Measurements from ENCODE around the gene LENEP. TPM values are rescaled to one million over a fixed set of nuclear protein-coding genes. Genes with fewer than 3 reads are reported as not detected.

Gene LENEP
- total and polyA plus RNA-seq, 2 donors (not counting 1 experiment from before 2014, with no cell fraction given): not detected

DNA sequence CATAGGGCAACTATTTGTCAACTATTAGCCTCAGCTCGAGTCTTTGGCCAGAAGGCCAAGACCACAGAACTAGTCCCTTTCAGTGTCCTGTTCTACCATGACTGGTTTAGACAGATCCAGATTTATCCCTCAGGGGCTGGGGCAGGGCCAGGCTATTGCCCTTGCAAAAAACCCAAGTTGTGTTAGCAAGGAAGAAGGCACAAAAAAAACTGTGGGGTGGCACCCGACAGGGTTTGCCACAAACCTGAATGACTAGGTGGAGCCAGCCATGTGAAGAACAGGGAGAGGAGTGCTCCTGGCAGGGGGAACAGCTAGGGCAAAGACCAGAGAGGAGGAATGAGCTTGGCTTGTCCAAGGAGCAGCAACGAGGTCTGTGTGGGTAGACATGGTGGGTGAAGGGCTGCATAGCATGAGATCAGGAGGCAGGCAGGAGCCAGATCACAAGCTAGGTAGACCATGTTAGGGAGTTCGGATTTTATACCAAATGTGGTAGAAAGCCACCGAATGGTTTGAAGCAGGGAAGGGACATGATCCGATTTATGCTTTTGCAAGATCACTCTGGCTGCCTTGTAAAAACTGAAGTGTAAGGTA is 44.6 kb downstream of the LENEP start:
- H3K9me3 ChIP-seq (ENCODE audit: control insufficient read depth, insufficient read depth, low read depth, low read length): no peaks in the 10 kb centered on the region
- no peak overlapping the region for H3K9ac ChIP-seq (ENCODE audit: insufficient read depth, low read length)
- H3K4me3 ChIP-seq (replicated peaks in 1 of 4; ENCODE audit: control extremely low read depth in 1 of 4, insufficient read depth in 1 of 4, low read depth in 3 of 4, low read length in 4 of 4): no peak overlapping the region
- no peak for TF ChIP-seq CTCF (conservative IDR thresholded peaks at IDR 0.05 in 1 of 2, IDR thresholded peaks at IDR 0.05 in 1 of 2; ENCODE audit: low read depth in 1 of 2, low read length in 2 of 2)
- TF ChIP-seq EZH2 (IDR thresholded peaks at IDR 0.05; ENCODE audit: low read length, missing control alignments): no peak
- H3K27ac ChIP-seq (ENCODE audit: insufficient read depth, low read length): no peak overlapping the region
- H2AFZ ChIP-seq (ENCODE audit: low read length): no peak overlapping the region
- H3K79me2 ChIP-seq (ENCODE audit: control insufficient read depth, insufficient read depth, low read length): no peaks in the 10 kb centered on the region
- no peaks in the 10 kb centered on the region for H3K4me1 ChIP-seq (ENCODE audit: control insufficient read depth, extremely low read depth, insufficient read depth, low read length)
- no peak overlapping the region for H3K4me2 ChIP-seq (ENCODE audit: extremely low read depth, insufficient read depth, low read length)
- peaks cover 14% of the 10 kb centered on the region for H3K27me3 ChIP-seq (ENCODE audit: control insufficient read depth, insufficient read depth, low read length)
- H3K36me3 ChIP-seq (ENCODE audit: control insufficient read depth, insufficient read depth, low read length): no peaks in the 10 kb centered on the region
- DNase-seq (ENCODE audit: low read depth in 2 of 2): no peak
- no peaks in the 10 kb centered on the region for H4K20me1 ChIP-seq (ENCODE audit: control insufficient read depth, extremely low read depth, insufficient read depth, low read length)

DNA sequence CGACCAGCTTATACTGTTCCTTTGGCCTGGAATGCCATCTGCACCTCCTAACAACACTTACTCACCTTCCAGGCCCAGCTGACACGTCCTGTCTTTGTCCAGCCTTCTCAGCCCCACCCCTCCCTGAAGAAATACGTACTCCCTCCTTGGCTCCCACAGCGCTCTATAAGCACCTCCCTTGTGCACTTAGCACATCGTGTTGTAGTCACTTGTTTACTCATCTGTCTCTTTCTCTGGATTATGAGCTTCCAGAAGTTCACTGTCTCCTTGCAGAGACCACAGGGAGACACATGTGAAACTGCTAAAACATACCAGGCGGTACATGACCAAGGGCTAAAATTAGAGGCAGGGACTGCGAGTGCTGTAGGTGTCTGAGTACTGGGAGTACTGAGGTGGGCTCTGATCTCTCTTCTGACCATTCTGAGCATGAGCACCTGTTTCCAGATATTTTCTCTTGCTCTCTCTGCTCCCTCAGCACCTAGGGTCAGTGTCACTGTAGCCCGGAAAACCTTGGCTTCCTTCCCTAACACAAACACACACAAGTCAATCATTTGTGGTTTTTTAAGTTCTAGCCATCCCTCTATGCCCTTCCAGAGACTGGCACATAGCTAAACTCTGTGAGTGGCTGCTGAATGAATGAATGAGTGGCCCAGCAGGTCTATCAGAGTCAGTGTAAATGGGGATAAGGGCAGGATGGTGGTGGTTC is 45.4 kb downstream of the LENEP start:
- Histone ChIP-seq H3K9me3 (ENCODE audit: control insufficient read depth, insufficient read depth, low read depth, low read length) (no peaks in the 10 kb centered on the region), H3K4me1 (ENCODE audit: control insufficient read depth, extremely low read depth, insufficient read depth, low read length) (no peaks in the 10 kb centered on the region), H3K36me3 (ENCODE audit: control insufficient read depth, insufficient read depth, low read length) (no peaks in the 10 kb centered on the region), H3K4me3 (replicated peaks in 1 of 4; ENCODE audit: control extremely low read depth in 1 of 4, insufficient read depth in 1 of 4, low read depth in 3 of 4, low read length in 4 of 4) (no peak overlapping the region), H2AFZ (ENCODE audit: low read length) (no peak overlapping the region), H3K9ac (ENCODE audit: insufficient read depth, low read length) (no peak overlapping the region), H3K4me2 (ENCODE audit: extremely low read depth, insufficient read depth, low read length) (no peak overlapping the region), H4K20me1 (ENCODE audit: control insufficient read depth, extremely low read depth, insufficient read depth, low read length) (no peaks in the 10 kb centered on the region), H3K27me3 (ENCODE audit: control insufficient read depth, insufficient read depth, low read length) (peaks cover 14% of the 10 kb centered on the region), H3K27ac (ENCODE audit: insufficient read depth, low read length) (no peak overlapping the region), H3K79me2 (ENCODE audit: control insufficient read depth, insufficient read depth, low read length) (no peaks in the 10 kb centered on the region)
- DNase-seq (ENCODE audit: low read depth in 2 of 2): peak; percentile 17 to 26
- TF ChIP-seq EZH2 (IDR thresholded peaks at IDR 0.05; ENCODE audit: low read length, missing control alignments): peak; percentile 25
- no peak for TF ChIP-seq CTCF (conservative IDR thresholded peaks at IDR 0.05 in 1 of 2, IDR thresholded peaks at IDR 0.05 in 1 of 2; ENCODE audit: low read depth in 1 of 2, low read length in 2 of 2)

GRCh38 chr1:155039308-155039669 is 45.9 kb downstream of the LENEP start:
- Histone ChIP-seq H3K4me2 (ENCODE audit: extremely low read depth, insufficient read depth, low read length) (no peak overlapping the region), H3K27me3 (ENCODE audit: control insufficient read depth, insufficient read depth, low read length) (peaks cover 14% of the 10 kb centered on the region), H3K36me3 (ENCODE audit: control insufficient read depth, insufficient read depth, low read length) (no peaks in the 10 kb centered on the region), H3K9me3 (ENCODE audit: control insufficient read depth, insufficient read depth, low read depth, low read length) (no peaks in the 10 kb centered on the region), H4K20me1 (ENCODE audit: control insufficient read depth, extremely low read depth, insufficient read depth, low read length) (no peaks in the 10 kb centered on the region), H3K4me3 (replicated peaks in 1 of 4; ENCODE audit: control extremely low read depth in 1 of 4, insufficient read depth in 1 of 4, low read depth in 3 of 4, low read length in 4 of 4) (no peak overlapping the region), H3K79me2 (ENCODE audit: control insufficient read depth, insufficient read depth, low read length) (no peaks in the 10 kb centered on the region), H2AFZ (ENCODE audit: low read length) (no peak overlapping the region), H3K4me1 (ENCODE audit: control insufficient read depth, extremely low read depth, insufficient read depth, low read length) (no peaks in the 10 kb centered on the region), H3K27ac (ENCODE audit: insufficient read depth, low read length) (no peak overlapping the region), H3K9ac (ENCODE audit: insufficient read depth, low read length) (no peak overlapping the region)
- TF ChIP-seq CTCF (conservative IDR thresholded peaks at IDR 0.05 in 1 of 2, IDR thresholded peaks at IDR 0.05 in 1 of 2; ENCODE audit: low read depth in 1 of 2, low read length in 2 of 2): no peak
- TF ChIP-seq EZH2 (IDR thresholded peaks at IDR 0.05; ENCODE audit: low read length, missing control alignments): no peak
- no peak for DNase-seq (ENCODE audit: low read depth in 2 of 2)
